NOMO-1 treated with DMSO at 0.1 percent for 48 hours (cell line): ENCODE results near the gene SPTAN1.

ENCODE experiments used
- DNase-seq: peaks from one replicate; lab custom pipeline; 2025; ENCODE audit not compliant: unreplicated experiment; lab: John Stamatoyannopoulos, UW

SPTAN1 gene

GRCh38 chr9:128631636-128632035, 79.2 kb downstream of the SPTAN1 start:
- DNase-seq: no peak

DNA sequence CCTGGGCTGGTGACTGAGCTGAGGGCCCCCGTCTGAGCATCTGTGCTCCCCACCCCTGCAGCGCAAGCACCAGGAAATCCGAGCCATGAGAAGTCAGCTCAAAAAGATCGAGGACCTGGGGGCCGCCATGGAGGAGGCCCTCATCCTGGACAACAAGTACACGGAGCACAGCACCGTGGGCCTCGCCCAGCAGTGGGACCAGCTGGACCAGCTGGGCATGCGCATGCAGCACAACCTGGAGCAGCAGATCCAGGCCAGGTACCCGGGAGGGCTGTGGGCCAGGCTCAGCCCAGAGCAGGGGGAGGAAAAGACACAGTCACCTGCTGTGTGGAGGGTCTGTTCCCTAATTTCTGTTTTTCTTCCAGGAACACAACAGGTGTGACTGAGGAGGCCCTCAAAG, 79.7 kb downstream of the SPTAN1 start:
- DNase-seq: no peak

DNA sequence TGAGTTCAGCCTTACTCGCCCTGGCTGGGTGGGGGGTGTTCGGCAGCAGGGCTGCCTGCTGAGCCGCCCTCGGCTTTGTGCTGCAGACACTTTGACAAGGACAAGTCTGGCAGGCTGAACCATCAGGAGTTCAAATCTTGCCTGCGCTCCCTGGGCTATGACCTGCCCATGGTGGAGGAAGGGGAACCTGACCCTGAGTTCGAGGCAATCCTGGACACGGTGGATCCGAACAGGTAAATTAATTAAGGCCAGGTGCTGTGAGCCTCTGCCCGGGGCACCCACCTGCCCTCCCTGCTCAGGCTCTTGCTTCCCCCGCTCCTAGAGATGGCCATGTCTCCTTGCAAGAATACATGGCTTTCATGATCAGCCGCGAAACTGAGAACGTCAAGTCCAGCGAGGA, 80.1 kb downstream of the SPTAN1 start:
- no peak for DNase-seq

GRCh38 chr9:128633057-128633456, 80.7 kb downstream of the SPTAN1 start:
- no peak for DNase-seq

GRCh38 chr9:128633601-128634000, 81.2 kb downstream of the SPTAN1 start:
- DNase-seq: no peak

GRCh38 chr9:128634111-128634510, 81.7 kb downstream of the SPTAN1 start:
- no peak for DNase-seq

DNA sequence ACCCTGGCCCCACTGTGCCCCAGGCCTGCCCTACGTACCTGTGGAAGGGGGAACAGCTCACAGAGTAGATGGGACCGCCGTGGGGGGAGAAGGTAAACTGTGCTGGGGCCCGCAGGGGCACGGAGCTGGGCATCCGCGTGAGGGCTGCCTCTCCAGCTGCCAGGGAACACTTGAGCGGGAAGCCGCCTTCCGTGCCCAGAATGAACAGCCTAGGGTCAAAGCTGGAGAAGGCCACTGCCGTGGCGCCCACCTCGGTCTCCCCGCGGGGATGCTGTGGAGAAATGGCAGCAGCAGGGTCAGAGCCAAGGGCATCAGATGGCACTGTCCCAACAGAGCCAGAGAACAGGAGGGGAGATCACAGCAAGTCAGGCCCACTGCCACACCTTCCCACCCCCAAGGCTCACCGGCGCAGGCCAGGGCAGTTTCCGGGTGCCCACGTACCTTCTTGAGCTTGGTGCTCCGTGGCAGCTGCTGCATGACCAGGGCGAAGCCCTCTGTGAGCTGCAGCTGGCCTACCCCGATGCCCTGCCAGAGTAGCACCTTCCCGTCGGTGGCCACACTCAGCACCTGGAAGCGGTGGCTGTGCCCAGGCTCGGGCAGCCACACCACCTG, 82.4 kb downstream of the SPTAN1 start:
- no peak for DNase-seq

DNA sequence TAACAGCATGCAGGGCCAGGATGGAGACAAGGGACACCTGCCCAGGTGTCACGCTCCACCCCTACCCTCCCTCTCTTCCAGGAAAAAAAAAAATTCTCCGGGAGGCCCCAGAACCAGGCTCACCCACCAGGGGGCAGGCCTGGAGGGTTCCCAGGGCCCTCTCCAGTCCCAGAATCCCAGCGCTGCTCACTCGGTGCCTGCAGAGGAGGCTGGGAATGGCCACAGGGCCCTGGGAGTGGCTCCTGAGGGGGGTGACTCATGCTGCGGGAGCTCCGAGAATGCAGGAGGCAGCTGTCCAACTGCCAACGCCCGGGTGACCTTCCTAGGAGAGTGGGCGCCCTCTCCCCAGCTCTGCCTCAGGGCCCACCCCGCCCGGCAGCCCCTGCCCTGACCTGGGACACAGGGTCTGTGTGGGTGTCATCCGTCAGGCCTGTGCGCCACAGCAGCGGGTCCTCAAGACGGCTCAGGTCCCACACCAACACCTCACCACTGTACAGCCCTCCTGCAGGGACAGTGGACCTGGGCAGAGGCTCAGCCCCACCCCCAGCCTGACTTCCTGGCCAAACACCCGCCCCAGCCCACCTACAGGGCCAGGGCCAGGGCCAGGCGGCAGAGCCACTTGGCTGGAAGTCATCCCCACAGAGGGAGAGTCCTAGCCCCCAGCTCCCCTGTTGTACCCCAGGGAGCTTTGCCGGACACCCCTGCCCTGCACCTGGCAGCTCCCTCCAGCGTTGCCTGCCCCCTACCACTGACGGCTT, 83.1 kb downstream of the SPTAN1 start:
- no peak for DNase-seq

GRCh38 chr9:128636024-128636390, 83.6 kb downstream of the SPTAN1 start:
- DNase-seq: no peak

DNA sequence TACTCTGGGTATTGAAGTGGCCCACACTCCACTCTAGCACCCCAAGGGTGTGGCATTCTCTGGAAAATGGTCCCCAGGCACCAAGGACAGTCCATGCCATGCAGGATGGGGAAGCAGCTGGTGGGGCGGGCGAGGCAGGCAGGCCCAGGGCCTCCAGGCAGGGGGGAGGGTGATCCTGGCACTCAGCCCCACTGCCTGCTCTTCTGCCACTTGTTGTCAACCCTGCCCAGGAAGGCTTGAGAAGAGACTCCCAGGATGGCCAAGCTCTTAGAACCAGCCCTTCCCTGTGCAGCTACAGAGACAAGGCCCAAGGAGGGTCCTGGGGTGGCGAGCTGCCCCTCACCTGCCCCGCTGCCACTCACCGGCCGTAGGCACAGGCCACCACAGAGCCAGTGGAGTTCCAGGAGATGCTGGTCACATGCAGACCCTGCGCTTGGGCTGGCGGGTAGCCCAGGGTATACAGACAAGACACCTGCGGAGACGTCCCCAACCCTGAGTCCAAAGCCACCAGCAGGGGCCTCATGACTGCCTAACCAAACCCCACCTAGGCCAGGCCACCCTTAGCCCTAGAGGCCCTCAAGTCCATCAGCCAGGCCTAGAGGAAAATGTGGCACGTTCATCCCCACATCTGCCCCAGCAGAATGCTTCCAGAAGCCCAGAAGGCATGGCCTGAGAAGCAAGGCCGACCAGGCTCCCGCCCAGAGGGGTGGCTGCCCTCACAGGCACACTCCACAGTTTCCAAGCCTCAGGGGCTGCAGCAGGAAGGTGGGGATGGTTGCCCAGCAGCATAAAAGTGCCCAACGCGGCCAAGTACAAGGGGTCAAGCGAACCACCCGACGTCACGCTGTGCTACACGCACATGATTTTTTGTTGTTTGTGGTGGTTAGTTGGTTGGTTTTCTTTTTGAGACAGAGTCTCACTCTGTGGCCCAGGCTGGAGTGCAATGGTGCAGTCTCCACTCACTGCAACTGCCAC, 84.5 kb downstream of the SPTAN1 start:
- DNase-seq: no peak

GRCh38 chr9:128637656-128638055, 85.3 kb downstream of the SPTAN1 start:
- no peak for DNase-seq

DNA sequence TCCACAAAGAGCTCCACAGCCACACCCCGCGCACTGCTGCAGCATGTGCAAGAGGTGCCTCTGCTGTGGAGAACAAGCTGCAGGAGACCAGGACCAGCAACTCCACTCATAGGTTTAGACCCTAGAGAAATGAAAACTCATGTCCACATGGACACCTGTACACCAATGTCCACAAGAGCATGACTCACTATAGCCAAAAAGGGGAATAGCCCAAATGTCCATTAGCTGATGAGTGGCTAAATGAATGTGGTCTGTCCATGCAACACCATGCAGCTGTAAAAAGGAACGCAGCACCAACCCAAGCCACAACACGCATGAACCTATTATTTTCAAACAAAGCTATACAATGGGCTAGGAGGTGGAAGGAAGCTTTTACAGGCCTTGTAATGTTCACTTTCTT, 86.2 kb downstream of the SPTAN1 start:
- no peak for DNase-seq

DNA sequence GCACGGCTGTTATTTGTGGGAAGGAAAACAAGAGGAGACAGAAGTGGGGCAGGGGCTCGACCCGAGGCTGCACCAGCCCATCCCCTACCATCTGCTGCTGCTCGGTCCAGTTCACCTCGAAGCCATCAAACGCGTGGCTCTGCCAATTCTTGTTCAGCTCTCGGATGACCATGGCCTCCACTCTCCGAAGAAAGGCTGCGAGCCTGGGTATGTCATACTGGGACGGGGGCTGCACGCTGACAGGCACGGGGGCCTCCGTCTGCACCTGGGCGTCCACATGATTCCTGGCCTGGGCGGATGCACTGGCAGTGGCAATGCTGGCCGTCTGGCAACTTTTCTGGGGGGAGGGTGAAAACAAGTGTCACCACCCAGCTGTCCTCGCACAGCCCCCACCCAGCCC, 88.2 kb downstream of the SPTAN1 start:
- DNase-seq: no peak

- no peak for DNase-seq
Measured at GRCh38 chr9:128642675-128643245, 90.4 kb downstream of the SPTAN1 start.

DNA sequence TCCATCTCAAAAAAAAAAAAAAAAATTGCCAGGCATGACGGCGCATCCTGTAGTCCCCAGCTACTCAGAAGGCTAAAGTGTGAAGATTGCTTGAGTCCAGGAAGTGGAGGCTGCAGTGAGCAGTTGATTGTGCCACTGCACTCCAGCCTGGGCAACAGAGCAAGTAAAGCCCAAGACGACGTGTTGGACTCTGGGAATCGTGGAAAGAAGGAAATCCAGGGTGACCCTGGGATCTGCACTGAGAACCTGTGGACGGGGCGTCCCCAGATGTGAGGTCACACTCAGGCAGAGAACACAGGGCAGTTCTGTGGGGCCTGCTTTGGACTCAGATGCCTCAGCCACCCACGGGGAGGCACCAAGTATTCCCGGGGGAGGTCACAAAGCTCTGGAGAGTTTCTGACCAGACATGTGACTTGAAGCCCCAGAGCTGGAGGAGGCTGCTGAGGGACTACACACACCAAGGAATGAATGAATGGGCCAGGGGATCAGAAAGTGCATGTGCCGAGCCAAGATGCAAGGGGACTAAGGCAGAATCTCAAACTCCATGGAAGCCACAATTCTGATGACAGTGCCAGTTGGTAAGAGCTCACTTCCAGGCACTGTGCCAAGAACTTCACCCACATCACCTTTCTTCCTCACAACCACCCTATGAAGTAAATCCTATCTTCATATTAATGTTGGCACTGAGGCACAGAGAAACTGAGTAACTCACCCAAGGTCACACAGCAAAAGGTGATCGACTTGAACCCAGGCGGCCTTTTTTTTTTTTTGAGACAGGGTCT, 91.3 kb downstream of the SPTAN1 start:
- DNase-seq: no peak

- peak; percentile 18 for DNase-seq
Measured at GRCh38 chr9:128648206-128648605, 95.8 kb downstream of the SPTAN1 start.

DNA sequence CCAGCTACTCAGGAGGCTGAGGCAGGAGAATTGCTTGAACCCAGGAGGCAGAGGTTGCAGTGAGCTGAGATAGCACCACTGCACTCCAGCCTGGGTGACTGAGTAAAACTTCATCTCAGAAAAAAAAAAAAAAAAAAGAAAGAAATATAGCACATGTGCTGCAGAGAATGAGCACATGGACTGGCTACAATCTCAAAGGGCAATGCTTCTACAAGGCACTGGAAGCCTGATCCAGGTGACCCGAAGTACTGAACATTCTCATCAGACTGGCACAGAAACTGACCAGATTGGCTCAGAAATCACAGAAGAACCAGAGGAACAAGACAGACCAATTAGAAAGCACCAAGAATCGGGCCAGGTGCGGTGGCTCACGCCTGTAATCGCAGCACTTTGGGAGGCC, 99.4 kb downstream of the SPTAN1 start:
- DNase-seq: no peak

GRCh38 chr9:128653908-128654307, 101.5 kb downstream of the SPTAN1 start:
- no peak for DNase-seq

DNA sequence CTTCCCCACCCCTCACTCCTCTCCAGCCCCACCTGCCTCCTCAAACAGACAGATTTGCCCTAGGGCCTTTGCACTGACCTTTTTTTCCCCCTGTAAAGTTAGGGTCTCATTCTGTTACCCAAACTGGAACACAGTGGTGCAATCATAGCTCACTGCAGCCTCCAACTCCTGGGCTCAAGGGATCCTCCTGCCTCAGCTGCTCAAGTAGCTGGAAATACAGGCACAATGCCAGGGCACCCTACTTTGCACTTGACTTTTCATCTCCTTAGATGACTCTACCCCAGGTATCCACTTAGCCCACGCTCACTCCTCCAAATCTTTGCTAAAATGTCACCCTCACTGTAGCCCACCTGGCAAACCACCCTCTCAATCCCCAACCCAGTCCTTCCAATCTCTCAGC, 102.1 kb downstream of the SPTAN1 start:
- no peak for DNase-seq

GRCh38 chr9:128656416-128657343, 104.3 kb downstream of the SPTAN1 start, which contains the start of gene DYNC2I2:
Gene DYNC2I2, minus strand, starts transcription at chr9:128656847. Its CDS starts 121 bp downstream, at chr9:128656726.
- DNase-seq: peak; percentile 91
